ENCODE results near the gene DEPDC4.
A peak's percentile ranks its signal among the peaks of the same experiment; 100 is the strongest.
"Not testable (repeated sequence)": the region's sequence is repeated elsewhere in the genome, so short reads cannot be mapped to it uniquely, and the experiment has no call there.

DEPDC4 gene

GRCh38 chr12:100267603-100268281 lies 863 bp upstream of the DEPDC4 start:
- TF ChIP-seq CTCF (IDR thresholded peaks at IDR 0.05; ENCODE audit: low read depth, low read length) = no peak
- TF ChIP-seq EZH2phosphoT487 (IDR thresholded peaks at IDR 0.05; ENCODE audit: low read depth) = no peak
- Histone ChIP-seq H3K4me2 (ENCODE audit: low read length) (peak overlapping the region; percentile 75), H3K4me3 (ENCODE audit: low read length) (peak overlapping the region; percentile 93), H3K9me3 (ENCODE audit: insufficient read depth, low read length) (no peaks in the 10 kb centered on the region), H3K36me3 (replicated peaks; ENCODE audit: low read depth, low read length) (no peaks in the 10 kb centered on the region), H4K20me1 (ENCODE audit: insufficient read depth, low read length) (0 out of 2 replicates have a peak, but pooled peaks cover 2% of the 10 kb centered on the region), H2AFZ (ENCODE audit: low read depth, low read length) (peak overlapping the region; percentile 71), H3K4me1 (ENCODE audit: low read length) (peaks cover 16% of the 10 kb centered on the region), H3K79me2 (ENCODE audit: low read length) (peaks cover 50% of the 10 kb centered on the region), H3K27ac (ENCODE audit: low read length) (peak overlapping the region; percentile 64), H3K27me3 (ENCODE audit: low read depth, low read length) (no peaks in the 10 kb centered on the region), H3K9ac (ENCODE audit: low read length) (peak overlapping the region; percentile 83)

GRCh38 chr12:100266585-100266834 lies 369 bp downstream of the DEPDC4 start:
- Histone ChIP-seq H4K20me1 (ENCODE audit: insufficient read depth, low read length) (no peaks in the 10 kb centered on the region), H3K4me1 (ENCODE audit: low read length) (peaks cover 16% of the 10 kb centered on the region), H2AFZ (ENCODE audit: low read depth, low read length) (peak overlapping the region; percentile 92), H3K4me3 (ENCODE audit: low read length) (peak overlapping the region; percentile 93), H3K36me3 (replicated peaks; ENCODE audit: low read depth, low read length) (no peaks in the 10 kb centered on the region), H3K79me2 (ENCODE audit: low read length) (peaks cover 39% of the 10 kb centered on the region), H3K9ac (ENCODE audit: low read length) (peak overlapping the region; percentile 83), H3K9me3 (ENCODE audit: insufficient read depth, low read length) (no peaks in the 10 kb centered on the region), H3K27me3 (ENCODE audit: low read depth, low read length) (no peaks in the 10 kb centered on the region), H3K4me2 (ENCODE audit: low read length) (peak overlapping the region; percentile 88), H3K27ac (ENCODE audit: low read length) (peak overlapping the region; percentile 64)
- TF ChIP-seq CTCF (IDR thresholded peaks at IDR 0.05; ENCODE audit: low read depth, low read length) = no peak
- TF ChIP-seq EZH2phosphoT487 (IDR thresholded peaks at IDR 0.05; ENCODE audit: low read depth) = no peak

GRCh38 chr12:100265732-100266584 lies 921 bp downstream of the DEPDC4 start:
- peaks cover 16% of the 10 kb centered on the region for H3K4me1 ChIP-seq (ENCODE audit: low read length)
- peaks cover 35% of the 10 kb centered on the region for H3K79me2 ChIP-seq (ENCODE audit: low read length)
- no peaks in the 10 kb centered on the region for H3K27me3 ChIP-seq (ENCODE audit: low read depth, low read length)
- peak overlapping the region; percentile 64; the same call in 1 of the 2 replicates for H3K27ac ChIP-seq (ENCODE audit: low read length)
- H4K20me1 ChIP-seq (ENCODE audit: insufficient read depth, low read length) = no peaks in the 10 kb centered on the region
- no peaks in the 10 kb centered on the region for H3K36me3 ChIP-seq (replicated peaks; ENCODE audit: low read depth, low read length)
- peak overlapping the region; percentile 83 for H3K9ac ChIP-seq (ENCODE audit: low read length)
- H3K4me2 ChIP-seq (ENCODE audit: low read length) = peak overlapping the region; percentile 88
- peak overlapping the region; percentile 93 for H3K4me3 ChIP-seq (ENCODE audit: low read length)
- peak overlapping the region; percentile 92 for H2AFZ ChIP-seq (ENCODE audit: low read depth, low read length)
- TF ChIP-seq CTCF (IDR thresholded peaks at IDR 0.05; ENCODE audit: low read depth, low read length) (no peak), EZH2phosphoT487 (IDR thresholded peaks at IDR 0.05; ENCODE audit: low read depth) (no peak)
- no peaks in the 10 kb centered on the region for H3K9me3 ChIP-seq (ENCODE audit: insufficient read depth, low read length)

GRCh38 chr12:100265107-100265506 lies 1.8 kb downstream of the DEPDC4 start:
- peaks cover 29% of the 10 kb centered on the region for H3K79me2 ChIP-seq (ENCODE audit: low read length)
- H3K27me3 ChIP-seq (ENCODE audit: low read depth, low read length); H3K27ac ChIP-seq (ENCODE audit: low read length); H3K36me3 ChIP-seq (replicated peaks; ENCODE audit: low read depth, low read length); H3K4me3 ChIP-seq (ENCODE audit: low read length); H3K9me3 ChIP-seq (ENCODE audit: insufficient read depth, low read length); H4K20me1 ChIP-seq (ENCODE audit: insufficient read depth, low read length); H2AFZ ChIP-seq (ENCODE audit: low read depth, low read length); H3K9ac ChIP-seq (ENCODE audit: low read length); H3K4me2 ChIP-seq (ENCODE audit: low read length): not testable (repeated sequence)
- peaks cover 16% of the 10 kb centered on the region for H3K4me1 ChIP-seq (ENCODE audit: low read length)

Measured in OCI-LY3 (cell line).